ENCODE data around the gene CEP97.

CEP97 gene

DNA sequence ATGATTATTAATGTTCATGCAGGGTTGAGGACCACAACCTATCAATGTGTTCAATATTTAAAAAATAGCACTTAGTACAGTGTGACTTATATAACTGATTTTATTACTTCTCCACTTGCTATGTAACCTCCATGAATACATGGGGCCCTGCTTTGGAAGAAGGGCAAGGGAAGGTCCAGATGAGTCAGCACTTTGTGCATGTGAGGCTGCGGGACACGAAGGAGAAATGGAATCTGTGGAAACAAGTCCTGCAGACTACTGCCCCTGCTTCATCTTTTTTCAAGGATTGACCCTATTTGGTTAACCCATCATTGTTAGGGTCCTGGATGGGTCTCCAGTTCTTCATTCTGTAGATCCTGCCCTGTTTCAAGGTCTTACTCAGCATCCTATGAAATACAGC, 56.2 kb downstream of the CEP97 start:
- TF ChIP-seq POLR2A (IDR thresholded peaks at IDR 0.05; ENCODE audit: low read depth, low read length), result no peak
- DNase-seq (ENCODE audit: insufficient read length, low spot score) (peak; percentile 26), FAIRE-seq (peak; percentile 84)

DNA sequence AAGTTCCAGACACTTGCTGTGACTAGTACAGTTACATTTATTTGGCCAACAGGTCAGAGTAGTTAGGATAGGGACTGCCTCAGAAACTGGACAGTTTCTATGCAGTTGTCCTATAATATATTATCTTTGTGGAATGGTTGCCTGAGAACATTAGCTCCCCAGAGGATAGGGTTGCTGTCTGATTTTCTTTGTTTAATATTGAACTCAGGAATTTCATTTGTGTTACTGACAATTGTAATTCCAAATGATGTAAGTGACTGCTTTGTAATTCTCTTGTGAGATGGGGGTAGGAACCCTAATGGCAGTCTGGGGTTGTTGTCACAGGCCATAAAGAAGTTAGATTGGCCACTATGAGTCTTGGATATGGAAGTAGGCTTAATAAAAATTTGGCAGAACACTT, 56.8 kb downstream of the CEP97 start:
- no peak for DNase-seq (ENCODE audit: insufficient read length, low spot score)
- TF ChIP-seq POLR2A (IDR thresholded peaks at IDR 0.05; ENCODE audit: low read depth, low read length), result no peak
- no peak for FAIRE-seq

DNA sequence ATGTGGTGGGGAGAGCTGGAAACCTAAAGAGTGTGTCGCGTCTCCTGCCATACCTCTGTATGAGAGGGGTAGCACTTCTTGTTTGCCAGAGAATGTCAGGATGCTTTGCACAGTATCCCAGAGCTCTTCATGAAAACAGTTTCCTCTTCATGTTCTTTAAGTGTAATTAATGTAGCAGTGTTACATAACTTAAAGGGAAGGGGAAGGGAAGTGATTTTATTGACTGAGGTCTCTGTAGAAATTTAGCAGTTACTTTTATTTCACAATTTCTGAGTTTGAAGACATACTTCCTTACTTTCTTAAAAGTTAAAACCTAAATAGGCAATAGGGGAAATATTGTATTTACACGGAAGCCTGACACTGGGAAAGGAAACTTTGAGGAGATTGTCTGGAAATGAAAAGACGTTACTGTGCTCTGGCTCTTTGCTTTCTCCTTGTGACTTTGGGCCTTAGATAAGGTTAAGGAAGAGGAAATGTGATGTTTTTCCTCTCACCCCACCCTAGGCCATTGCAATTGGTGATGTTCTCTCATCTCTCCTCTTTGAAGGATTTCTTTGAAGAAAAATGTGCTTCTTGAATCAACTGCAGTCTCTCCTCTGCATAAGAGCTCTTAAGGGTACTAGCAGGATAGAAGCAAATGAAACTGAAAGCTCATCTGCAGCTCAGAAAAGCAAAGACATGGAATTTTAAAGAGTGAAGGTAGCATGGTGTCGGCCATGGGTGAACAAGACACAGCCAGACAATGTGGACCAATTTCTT, 60.6 kb downstream of the CEP97 start:
- TF ChIP-seq POLR2A (IDR thresholded peaks at IDR 0.05; ENCODE audit: low read depth, low read length), result no peak
- no peak for DNase-seq (ENCODE audit: insufficient read length, low spot score)
- FAIRE-seq, result no peak

DNA sequence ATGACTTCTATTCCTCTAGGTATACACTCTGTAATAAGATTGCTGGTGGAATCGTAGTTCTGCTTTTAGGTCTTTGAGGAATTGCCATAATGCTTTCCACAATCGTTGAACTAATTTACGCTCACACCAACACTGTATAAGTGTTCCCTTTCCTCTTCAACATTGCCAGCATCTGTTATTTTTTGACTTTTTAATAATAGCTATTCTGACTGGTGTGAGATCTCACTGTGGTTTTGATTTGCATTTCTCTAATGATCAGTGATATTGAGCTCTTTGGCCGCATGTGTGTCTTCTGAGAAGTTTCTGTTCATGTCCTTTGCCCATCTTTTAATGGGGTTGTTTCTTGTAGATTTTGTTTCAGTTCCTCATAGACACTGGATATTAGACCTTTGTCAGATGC, 67.4 kb downstream of the CEP97 start:
- no peak for TF ChIP-seq POLR2A (IDR thresholded peaks at IDR 0.05; ENCODE audit: low read depth, low read length)
- FAIRE-seq (no peak), DNase-seq (ENCODE audit: insufficient read length, low spot score) (no peak)

DNA sequence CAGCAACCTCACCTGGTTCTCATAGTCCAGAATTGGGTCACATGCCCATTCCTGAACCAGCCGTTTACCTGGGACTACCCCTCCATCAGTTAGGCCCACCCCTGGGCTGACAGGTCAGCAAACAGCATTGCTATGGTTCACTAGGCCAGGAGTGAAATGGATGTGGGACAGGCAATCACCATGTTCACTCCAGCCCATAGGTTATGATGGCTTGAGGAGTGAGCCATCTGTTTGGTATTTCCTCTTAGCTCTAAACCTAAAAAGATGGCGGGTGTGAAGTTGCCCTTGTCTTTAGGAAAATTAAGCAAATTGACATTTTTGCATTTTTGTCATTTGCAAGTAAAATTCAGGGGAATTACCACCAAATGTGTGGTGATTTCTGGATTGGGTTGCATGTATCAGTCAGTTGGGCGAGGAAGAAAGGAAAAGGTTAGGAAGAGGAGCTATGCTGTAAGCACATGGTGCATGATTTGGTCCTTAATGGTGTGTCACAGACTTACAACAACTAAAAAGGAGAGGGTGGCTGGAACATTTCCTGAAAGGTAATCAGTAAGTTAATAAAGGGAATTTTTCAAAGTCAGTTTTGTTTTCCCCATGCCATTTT, 71.8 kb downstream of the CEP97 start:
- no peak for TF ChIP-seq POLR2A (IDR thresholded peaks at IDR 0.05; ENCODE audit: low read depth, low read length)
- DNase-seq (ENCODE audit: insufficient read length, low spot score), result no peak
- peak; percentile 50 for FAIRE-seq

DNA sequence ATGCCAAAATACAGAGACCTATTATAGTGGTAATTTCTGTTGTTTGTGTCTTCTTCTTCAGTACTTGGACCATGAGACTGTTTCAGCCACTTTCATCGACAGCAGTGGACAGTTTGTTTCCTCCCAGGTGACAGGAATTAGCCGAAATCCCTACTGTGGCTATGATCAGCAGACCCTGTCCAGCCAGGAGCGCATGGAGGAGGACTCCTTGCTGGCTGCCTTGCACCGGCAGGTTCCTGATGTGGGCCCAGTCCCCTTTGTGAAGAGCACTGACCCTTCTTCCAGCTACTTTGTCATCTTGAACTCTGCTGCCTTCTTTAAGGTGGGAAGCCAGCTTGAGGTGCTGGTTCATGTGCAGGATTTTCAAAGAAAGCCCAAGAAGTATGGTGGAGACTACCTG, 76.8 kb downstream of the CEP97 start:
- no peak for TF ChIP-seq POLR2A (IDR thresholded peaks at IDR 0.05; ENCODE audit: low read depth, low read length)
- FAIRE-seq (no peak), DNase-seq (ENCODE audit: insufficient read length, low spot score) (no peak)

DNA sequence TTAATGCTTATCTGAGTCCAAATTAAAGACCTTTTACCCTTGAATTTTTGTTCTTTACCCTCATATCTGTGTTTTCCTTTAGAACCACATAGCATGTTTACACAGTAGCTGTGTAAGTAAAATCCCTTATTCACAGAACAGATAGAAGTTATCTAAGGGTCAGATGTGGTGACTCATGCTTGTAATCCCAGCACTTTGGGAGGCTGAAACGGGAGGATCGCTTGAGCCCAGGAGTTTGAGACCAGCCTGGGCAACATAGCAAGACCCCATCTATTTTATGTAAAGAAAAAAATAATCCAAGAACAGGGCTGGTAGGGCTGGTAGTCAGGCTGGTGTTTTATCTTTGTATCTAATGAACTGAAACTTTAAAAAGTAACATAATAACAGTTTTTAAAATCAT, 77.8 kb downstream of the CEP97 start:
- no peak for TF ChIP-seq POLR2A (IDR thresholded peaks at IDR 0.05; ENCODE audit: low read depth, low read length)
- no peak for FAIRE-seq
- DNase-seq (ENCODE audit: insufficient read length, low spot score), result no peak

DNA sequence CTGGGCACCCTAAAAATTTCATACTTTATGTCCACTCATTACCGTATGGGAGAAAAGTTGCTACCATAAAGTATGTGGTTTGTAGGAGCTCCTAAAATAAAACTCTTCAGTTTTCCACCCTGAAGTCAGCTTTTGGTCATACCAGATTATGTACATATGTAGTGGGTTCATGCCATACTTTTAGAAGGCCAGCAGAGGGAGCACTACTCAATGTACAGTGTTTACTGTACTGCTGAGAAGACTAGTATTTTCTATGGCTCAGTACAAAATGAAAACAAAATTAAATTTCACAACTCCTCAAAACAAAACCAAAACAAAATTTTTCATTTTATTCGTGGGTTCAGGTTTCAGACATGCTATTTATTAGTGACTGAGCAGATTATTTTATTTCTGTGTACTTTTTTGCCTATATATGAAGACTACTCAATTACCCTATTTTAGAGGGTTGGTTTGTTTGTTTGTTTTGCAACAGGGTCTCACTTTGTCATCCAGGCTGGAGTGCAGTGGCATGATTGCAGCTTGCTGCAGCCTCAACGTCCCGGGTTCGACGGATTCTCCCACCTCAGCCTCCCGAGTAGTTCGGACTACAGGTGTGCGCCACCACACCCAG, 78.9 kb downstream of the CEP97 start:
- DNase-seq (ENCODE audit: insufficient read length, low spot score), result no peak
- peak; percentile 94 for FAIRE-seq
- no peak for TF ChIP-seq POLR2A (IDR thresholded peaks at IDR 0.05; ENCODE audit: low read depth, low read length)

DNA sequence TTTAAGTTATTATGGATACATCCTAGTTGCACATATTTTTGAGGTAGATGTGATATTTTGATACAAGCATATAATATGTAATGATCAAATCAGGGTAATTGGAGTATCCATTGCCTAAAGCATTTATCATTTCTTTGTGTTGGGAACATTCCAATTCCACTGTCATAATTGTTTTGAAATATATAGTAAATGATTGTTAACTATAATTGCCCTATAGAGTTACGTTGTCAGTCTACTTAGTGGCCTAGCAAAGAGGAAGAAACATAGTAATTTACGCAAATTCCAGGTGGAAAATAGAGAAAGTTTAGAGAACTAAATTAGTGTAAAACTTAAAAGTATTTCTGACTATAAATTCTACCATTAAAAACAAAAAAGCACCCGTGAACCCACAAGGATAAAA, 79.5 kb downstream of the CEP97 start:
- no peak for TF ChIP-seq POLR2A (IDR thresholded peaks at IDR 0.05; ENCODE audit: low read depth, low read length)
- DNase-seq (ENCODE audit: insufficient read length, low spot score), result no peak
- no peak for FAIRE-seq

DNA sequence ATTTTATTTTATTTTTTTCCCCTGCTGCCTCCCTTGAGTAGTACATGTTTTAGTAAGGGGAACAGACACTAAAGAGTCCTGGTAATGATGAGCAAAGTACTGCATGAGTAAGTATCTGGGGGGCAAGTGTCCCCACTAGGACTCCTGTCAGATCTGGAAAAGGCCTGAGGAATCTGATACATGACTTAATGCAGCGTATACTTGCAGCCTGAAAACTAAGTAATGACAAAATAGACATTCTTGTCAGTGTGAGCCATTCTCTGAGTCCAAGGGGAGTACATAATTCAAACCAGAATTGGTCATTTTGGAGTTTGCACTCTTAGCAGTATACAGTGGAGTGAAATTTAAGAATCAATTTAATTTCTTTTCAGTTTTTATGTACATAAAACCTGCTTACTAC, 82.1 kb downstream of the CEP97 start:
- FAIRE-seq (no peak), DNase-seq (ENCODE audit: insufficient read length, low spot score) (no peak)
- no peak for TF ChIP-seq POLR2A (IDR thresholded peaks at IDR 0.05; ENCODE audit: low read depth, low read length)

DNA sequence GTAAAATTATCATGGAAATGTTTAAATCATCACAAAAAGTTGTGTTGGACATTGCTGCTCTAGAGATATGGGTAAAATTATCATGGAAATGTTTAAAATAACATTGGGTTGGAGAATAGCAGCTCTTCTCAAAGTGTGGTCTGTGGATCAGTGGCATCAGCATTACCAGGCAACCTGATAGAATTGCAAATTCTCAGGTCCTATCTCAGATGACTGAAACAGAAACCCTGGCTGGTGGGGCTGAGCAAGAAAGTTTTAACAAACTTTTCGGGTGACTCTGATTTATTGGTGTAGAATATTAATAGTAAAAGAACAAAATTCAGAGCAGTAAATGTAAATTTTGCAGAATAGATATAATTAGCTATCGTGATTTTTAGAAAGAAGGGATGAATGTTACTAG, 83.5 kb downstream of the CEP97 start:
- no peak for TF ChIP-seq POLR2A (IDR thresholded peaks at IDR 0.05; ENCODE audit: low read depth, low read length)
- DNase-seq (ENCODE audit: insufficient read length, low spot score), result no peak
- FAIRE-seq, result no peak

DNA sequence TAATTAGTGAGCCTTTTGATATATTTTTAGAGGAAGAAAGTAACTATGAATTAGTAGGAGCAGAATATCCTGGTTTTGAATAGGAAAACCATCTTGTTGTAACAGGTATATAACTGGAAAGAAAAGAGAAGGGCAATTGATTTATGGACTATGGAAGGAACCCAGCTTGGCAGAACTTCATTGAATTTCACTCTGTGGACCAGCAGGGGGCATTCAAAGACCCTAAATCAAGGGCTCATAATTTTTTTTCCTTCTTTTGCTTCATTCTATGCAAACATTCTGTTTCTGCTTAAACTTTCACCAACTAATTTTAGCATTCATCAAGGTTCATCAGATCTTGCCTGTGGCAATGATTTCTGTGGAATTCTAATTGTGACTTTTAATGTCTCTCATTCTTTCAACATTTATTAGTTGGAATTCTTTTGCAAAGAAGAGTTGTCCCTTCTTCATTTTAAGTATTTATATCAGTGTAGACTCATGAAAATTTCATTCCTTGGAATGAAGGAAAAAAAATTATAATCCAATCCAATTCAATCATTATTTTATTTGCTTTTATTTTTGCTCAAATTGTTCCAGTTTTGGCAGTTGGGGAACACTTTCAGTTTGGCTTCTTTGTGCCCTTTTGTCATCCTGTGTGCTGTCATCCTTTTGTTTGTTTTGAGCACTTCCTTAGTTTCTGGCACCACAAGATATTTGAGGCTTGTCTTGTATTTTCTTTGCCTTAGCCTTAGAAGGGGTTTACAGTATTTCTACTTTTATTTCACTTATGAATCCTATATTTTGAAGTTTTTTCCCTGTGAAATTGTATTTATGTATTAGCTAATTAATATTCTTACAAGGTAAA, 85.0 kb downstream of the CEP97 start:
- no peak for TF ChIP-seq POLR2A (IDR thresholded peaks at IDR 0.05; ENCODE audit: low read depth, low read length)
- DNase-seq (ENCODE audit: insufficient read length, low spot score) (no peak), FAIRE-seq (peak; percentile 76)

DNA sequence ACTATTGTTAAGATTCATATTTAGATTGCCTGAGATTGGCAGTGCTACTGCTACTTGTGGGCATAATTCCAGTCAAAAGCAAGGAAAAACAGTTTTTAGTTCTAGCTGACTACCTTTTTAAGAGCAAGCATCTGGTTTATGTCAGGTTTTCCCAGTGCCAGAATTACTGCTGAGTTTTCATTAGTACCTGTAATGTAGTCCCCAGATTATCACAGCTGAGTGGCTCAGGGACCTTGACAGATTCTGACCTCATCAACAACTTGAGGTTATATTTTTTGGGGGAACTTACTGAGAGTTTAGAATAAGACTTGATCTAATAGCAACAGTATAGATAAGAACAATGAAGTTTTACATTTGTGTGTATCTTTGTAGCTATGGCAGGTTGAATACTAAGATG, 85.6 kb downstream of the CEP97 start:
- no peak for TF ChIP-seq POLR2A (IDR thresholded peaks at IDR 0.05; ENCODE audit: low read depth, low read length)
- FAIRE-seq (peak; percentile 53), DNase-seq (ENCODE audit: insufficient read length, low spot score) (no peak)

DNA sequence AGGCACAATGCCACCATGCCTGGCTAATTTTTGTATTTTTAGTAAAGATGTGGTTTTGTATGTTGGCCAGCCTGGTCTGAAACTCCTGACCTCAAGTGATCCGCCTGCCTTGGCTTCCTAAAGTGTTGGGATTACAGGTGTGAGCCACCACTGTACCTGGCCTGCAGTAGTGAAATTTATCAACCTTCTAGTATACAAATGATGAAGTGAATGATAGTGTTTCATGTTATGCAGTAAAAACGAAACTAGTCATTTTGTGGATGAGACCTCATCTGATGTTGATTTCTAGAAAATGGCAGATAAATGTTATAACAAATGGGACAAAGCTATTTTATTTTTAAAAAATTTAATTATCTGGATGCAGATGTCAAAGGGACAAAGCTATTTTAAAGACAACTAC, 87.5 kb downstream of the CEP97 start:
- DNase-seq (ENCODE audit: insufficient read length, low spot score), result no peak
- no peak for FAIRE-seq
- no peak for TF ChIP-seq POLR2A (IDR thresholded peaks at IDR 0.05; ENCODE audit: low read depth, low read length)

Measured in H54 (cell line).